Amniotic epithelial cell (primary cell): ENCODE data around the gene CNR2.
"Not testable (repeated sequence)": the region's sequence is repeated elsewhere in the genome, so short reads cannot be mapped to it uniquely, and the experiment has no call there.

Experiments used
- DNase-seq: peaks from one replicate; pipeline ENCODE4 v3.0.0-alpha.2; 2010; ENCODE audit warnings: low read depth

Gene CNR2

GRCh38 chr1:23916209-23917131, 3.3 kb upstream of the CNR2 start:
- DNase-seq = peak; percentile 84

GRCh38 chr1:23915466-23915865, 2.3 kb upstream of the CNR2 start:
- no peak for DNase-seq

DNA sequence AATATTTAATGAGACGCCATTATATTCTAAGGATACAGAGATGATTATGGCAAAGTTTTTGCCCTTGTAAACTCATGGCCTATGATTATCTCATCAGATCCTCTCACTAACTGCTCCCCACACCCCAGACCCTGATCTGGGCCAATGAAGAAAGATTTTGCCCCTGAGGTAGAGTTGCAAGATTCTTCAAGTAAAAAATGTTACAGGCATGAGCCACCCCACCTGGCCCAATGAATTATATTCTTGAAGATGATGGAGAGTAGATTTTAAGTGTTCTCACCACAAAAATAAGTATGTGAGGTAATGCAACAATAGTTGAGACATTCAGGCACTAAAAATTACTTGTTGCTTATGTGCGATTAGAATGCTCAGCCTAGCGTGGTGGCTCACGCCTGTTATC, 1.8 kb upstream of the CNR2 start:
- no peak for DNase-seq

GRCh38 chr1:23911921-23912320, 1.2 kb downstream of the CNR2 start:
- no peak for DNase-seq

DNA sequence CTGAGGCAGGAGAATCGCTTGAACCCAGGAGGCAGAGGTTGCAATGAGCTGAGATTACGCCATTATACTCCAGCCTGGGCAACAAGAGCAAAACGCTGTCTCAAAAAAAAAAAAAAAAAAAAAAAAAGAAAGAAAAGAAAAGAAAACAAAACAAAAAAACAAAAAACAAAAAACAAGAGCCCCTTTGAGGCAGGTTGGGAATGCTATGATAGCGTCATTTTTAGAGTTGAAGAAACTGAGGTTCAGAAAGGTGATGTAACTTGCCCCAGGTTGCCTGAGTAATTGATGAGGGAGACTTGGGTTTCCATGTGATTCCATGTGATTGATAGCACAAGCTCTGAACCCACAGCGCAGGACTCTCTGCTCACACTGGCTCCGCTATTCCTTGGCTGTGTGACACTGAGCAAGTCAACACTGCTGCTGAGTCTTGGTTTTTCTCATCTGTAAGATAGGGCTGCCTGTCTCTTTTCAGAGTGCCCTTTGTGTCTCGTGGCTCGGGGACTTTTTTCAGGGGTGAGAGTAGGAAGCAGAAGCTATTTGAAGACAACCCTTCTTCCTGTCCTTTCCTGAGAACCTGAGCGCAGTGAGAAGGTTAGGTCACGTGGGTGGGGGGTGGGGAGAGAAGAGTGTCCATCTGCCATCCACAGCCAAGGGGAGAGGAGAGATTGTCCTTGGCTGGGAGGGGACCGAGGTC, 2.5 kb downstream of the CNR2 start:
- DNase-seq = no peak

- no peak for DNase-seq
Observed at GRCh38 chr1:23910144-23910543, 3.0 kb downstream of the CNR2 start.

- no peak for DNase-seq
Observed at GRCh38 chr1:23909412-23909811, 3.8 kb downstream of the CNR2 start.

DNA sequence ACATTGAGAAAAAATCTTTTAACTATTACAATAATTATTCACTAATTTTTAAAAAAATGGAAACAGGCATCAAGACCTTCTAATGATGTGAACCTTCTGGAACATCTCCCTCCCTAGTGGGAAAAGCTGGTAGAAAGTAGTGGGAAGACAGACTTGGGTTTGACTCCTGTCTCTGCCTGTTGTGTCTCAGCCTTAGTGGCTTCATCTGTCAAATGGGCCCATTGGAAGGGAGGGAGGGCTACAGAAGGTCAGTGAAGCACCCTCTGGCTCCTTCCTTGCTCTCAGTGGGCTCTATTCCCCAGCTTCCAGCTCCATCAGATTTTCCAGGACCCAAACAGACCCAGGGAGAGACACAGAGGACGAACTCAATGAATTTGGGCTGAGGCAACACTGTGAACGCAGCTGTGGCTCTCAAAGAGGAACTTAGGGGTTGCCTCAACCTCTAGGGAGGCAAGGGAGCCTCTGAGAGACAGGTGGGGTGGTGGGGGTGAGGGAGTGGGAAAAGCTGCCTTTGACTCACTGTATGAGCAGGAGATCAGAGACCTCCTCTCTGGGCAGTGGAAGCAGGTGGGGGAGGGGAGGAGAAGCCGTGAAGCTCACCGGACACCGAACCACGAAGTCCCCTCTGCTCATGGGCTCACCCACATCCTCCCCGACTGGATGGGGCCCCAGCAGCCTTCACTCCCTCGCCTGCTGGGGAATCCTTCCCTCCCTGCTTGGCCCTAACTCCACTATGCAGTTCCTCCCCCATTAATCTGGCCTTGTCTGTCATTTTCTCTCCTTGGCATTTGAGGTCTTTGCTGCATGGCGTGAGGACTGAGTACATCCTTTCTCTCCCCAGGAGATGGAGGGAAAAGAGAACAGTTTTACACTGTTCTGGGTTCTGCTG, 4.5 kb downstream of the CNR2 start:
- no peak for DNase-seq

- DNase-seq = no peak
Observed at GRCh38 chr1:23906731-23907130, 6.4 kb downstream of the CNR2 start.

GRCh38 chr1:23905461-23906025, 7.6 kb downstream of the CNR2 start:
- DNase-seq = no peak

DNA sequence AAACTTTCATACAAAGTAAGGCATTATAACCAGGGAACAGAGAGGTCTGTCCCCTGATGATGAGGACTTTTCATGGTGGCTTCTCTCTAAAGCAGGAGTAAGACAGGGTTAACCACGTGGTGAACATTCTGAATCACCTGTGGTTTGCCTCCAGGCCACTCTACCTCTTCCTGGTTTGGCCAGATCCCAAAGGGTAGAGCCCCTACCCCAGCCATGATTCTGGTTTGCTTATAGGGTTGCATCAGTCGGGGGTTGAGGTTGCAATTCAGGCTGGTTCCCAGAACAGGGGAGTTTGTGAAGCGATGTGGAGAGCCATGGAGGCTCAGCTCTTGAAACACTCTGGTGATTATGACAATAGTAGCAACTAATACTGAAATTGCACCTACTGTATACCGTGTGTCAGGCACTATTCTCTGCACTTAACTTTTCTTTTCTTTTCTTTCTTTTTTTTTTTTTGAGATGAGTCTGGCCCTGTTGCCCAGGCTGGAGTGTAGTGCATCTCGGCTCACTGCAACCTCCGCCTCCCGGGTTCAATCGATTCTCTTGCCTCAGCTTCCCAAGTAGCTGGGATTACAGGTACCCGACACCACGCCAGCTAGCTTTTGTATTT, 8.3 kb downstream of the CNR2 start:
- no peak for DNase-seq

DNA sequence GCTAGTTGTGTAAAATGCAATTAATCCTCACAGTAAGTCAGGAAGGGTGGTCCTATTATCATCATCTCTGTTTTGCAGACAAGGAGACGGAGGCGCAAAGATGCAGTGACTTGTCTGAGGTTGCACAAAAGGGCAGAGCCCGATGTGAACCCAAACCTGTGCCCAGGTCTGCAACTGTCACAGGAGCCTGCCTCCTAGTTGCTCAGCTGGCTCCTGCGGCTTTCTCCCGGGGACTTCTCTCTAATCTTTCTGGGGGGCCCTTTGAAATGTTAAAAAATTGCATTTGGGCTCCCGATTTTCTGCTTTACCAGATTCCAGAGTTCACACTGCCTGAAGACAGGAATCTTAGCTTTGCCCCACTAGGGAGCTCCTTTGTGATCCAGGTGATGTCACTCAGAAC, 9.4 kb downstream of the CNR2 start:
- DNase-seq = no peak

DNA sequence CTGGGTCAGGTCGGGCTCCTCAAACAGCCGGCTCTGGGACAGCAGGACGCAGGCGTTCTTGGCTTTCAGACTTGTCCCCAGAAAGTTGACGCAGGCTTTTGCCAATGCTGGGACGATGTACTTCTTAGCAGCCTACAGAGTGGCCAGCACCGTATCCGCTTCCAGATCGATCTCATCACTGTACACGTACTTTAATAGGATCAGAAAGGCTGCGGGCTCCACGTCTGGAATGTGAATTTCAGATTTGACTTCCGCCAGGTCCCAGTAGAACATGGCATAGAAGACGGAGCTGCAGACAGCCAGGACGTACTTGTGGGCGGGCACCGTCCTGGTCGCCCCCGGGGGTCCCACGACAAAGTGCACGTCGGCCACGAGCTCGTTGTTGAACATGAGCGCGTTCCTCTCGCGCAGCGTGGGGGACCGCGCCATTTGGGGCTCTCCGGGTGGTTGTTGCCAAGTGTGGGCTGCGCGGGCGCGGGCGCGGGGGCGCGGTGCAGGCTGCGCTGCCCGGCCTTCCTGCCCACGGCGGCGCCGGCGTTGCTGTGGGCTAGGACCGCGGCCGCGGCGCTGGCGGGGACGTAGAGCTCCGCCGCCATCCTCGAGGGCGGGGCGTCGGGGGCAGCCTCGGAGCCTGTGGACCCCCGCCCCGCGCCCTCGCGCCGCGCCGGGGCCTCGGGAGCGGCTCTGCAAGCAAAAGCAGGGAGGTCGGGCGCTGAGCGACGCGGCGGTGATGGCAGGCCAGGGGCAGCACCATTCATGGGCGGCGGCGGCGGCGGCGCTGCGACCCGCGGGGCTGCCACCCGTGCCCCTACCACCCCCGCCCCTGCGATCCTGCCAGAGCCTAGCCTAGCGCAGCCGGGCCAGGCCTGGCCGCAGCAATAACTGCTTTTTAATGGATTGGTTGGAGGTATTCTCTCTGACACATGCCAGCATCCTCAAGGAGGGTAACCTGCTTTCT, 10.6 kb downstream of the CNR2 start:
- no peak for DNase-seq

- DNase-seq = not testable (repeated sequence)
Observed at GRCh38 chr1:23900017-23900416, 13.1 kb downstream of the CNR2 start.

DNA sequence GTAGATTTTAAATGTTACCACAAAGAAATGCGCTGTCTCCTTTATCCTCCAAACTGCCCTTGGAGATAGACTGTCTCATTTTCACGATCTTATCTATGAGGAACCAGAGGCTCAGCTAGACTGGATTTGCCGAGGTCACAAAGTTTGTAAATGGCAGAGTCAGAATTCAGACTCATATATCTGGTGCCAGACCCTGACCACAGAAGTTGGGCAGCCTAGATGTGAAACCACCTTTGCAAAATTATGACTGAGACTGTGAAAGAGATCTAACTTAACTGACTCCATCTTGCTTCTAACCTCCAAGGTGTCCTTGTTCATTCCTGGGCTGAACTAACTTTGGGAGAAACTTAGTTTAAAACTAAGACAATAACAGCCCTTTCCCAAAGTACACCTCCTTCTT, 14.1 kb downstream of the CNR2 start:
- DNase-seq = no peak

- peak; percentile 48 for DNase-seq
Observed at GRCh38 chr1:23897083-23897482, 16.1 kb downstream of the CNR2 start.

DNA sequence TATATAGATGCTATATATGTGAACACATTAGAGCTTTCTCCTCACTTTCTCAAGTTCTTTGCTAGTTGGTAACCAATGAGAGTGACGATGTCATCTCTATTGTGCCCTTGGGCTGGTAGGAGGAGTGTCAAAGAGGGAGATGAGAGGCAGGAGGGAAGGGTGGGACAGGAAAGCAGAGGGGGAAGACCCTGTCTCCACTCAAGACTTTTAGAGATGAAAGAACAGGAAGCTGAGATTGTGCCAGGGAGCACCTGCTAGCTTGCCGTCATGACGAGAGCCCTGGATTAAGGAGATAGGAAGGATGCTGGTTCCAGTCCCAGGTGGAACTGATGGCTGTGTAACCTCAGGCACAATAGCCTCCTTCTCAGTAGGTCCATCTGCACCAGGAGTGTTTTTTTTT, 16.7 kb downstream of the CNR2 start:
- no peak for DNase-seq

DNA sequence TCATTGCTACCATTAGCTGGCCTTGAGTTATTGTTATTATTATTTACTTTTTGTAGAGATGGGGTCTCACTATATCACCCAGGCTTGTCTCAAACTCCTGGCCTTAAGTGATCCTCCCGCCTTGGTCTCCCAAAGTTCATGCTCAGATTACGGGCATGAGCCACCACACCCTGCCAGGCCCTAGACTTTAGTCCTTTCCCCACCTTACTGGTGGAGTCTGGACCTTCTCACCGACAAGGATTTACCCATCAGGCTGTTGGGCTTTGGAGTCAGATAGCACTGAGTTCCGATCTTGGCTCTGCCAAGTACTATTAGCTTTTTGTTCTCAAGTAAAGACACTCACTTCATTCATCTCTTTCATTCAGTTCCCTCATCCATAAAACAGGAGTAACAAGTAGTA, 17.2 kb downstream of the CNR2 start:
- DNase-seq = no peak

- DNase-seq = no peak
Observed at GRCh38 chr1:23895082-23895481, 18.1 kb downstream of the CNR2 start.

DNA sequence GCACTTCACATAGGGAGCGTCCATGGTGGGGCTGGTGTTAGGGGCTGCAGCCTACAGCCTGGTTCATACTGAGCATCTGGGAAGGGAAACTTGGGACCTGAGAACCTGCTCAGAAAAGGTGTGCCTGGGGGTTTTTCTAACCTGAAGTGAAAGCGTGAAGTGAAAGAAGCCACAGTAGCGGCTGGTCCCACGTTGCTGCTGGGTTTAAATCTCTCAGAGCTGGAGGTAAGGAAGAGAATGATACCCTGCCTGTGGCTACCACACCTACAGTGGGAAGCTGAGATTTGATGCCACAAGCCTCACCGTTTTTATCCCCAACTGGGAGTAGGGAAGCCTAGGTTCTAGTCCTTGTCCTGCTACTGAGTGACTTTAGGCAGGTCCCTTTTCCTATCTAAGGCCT, 24.1 kb downstream of the CNR2 start:
- no peak for DNase-seq

GRCh38 chr1:23885222-23885621, 27.9 kb downstream of the CNR2 start:
- no peak for DNase-seq
